ENCODE data around the gene CDC14C. TPM values are rescaled to one million over a fixed set of nuclear protein-coding genes. Genes with fewer than 3 reads are reported as not detected.

CDC14C gene
- total RNA-seq = not detected in 2 replicates

DNA sequence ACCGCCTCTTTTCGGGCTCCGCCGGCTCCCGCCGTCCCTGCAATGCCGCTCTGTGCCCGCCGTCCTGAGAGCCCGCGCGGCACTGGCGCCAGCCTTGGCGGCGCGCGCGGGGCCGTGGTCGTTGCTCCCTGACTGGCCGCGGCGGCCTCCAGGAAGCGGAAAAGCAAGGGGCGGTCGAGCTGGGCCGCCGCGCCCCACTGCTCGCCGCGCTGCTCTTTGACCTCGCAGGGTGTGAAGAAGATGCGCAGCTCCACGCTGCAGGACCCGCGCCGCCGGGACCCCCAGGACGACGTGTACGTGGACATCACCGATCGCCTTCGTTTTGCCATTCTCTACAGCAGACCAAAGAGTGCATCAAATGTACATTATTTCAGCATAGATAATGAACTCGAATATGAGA lies at the start of gene CDC14C:
TSS of gene CDC14C (plus strand) at position 115 of the 400 bp plus-strand sequence. CDS start at position 241, 126 bp downstream.

All from tracheal epithelial cell (primary cell).